OCI-LY1 (cell line): ENCODE data around the gene KLF14.
A peak's percentile ranks its signal among the peaks of the same experiment; 100 is the strongest.

Source experiments
- H2AFZ ChIP-seq: fragments of 200-600 bp; sonication (generic), shearing (Covaris generic); 2 replicates; pipeline ENCODE4 v1.6.0; 2014; ENCODE audit warnings: antibody characterized with exemption, mild to moderate bottlenecking, low read length
- H3F3A ChIP-seq: fragments of 200-600 bp; sonication (generic), shearing (Covaris generic); 2 replicates; pipeline ENCODE4 v1.6.0; 2014; ENCODE audit warnings: mild to moderate bottlenecking, antibody characterized with exemption, low read length, moderate library complexity; ENCODE audit not compliant: insufficient read depth
- H3K27ac ChIP-seq: fragments of 200-600 bp; sonication (generic); 2 replicates; pipeline ENCODE4 v1.5.1; 2014; ENCODE audit warnings: low read length, mixed run types, mild to moderate bottlenecking, low read depth; ENCODE audit not compliant: poor library complexity, severe bottlenecking
- H3K27me3 ChIP-seq: fragments of 200-600 bp; sonication (generic); 2 replicates; pipeline ENCODE4 v1.6.0; 2014; ENCODE audit warnings: antibody characterized with exemption, mild to moderate bottlenecking, low read length, moderate library complexity; ENCODE audit not compliant: insufficient read depth
- H3K36me3 ChIP-seq: fragments of 200-600 bp; sonication (generic); 2 replicates; pipeline ENCODE4 v1.6.1; 2014; ENCODE audit warnings: mild to moderate bottlenecking, antibody characterized with exemption, low read length, moderate library complexity, mixed read lengths; ENCODE audit not compliant: insufficient read depth
- H3K4me1 ChIP-seq: fragments of 200-600 bp; sonication (generic); 2 replicates; pipeline ENCODE4 v1.5.1; 2014; ENCODE audit warnings: mild to moderate bottlenecking, low read length, moderate library complexity; ENCODE audit not compliant: insufficient read depth, severe bottlenecking
- H3K4me2 ChIP-seq: fragments of 200-600 bp; sonication (generic), shearing (Covaris generic); 2 replicates; pipeline ENCODE4 v1.6.1; 2014; ENCODE audit warnings: low read length
- H3K4me3 ChIP-seq: fragments of 200-600 bp; sonication (generic); 2 replicates; pipeline ENCODE4 v1.5.1; 2014; ENCODE audit warnings: low read length, low read depth, mild to moderate bottlenecking, mixed read lengths; ENCODE audit not compliant: poor library complexity, severe bottlenecking
- H3K79me2 ChIP-seq: fragments of 200-600 bp; shearing (Covaris generic); 2 replicates; pipeline ENCODE4 v1.6.1; 2016; ENCODE audit warnings: mixed run types, low read length, mixed read lengths; ENCODE audit not compliant: insufficient read depth
- H3K9ac ChIP-seq: fragments of 200-600 bp; sonication (generic), shearing (Covaris generic); 2 replicates; pipeline ENCODE4 v1.6.1; 2014; ENCODE audit warnings: mild to moderate bottlenecking, low read length, mixed read lengths
- H3K9me2 ChIP-seq: fragments of 200-600 bp; sonication (generic), shearing (Covaris generic); 2 replicates; pipeline ENCODE4 v1.6.1; 2014; ENCODE audit warnings: low read depth, mild to moderate bottlenecking, low read length, mixed read lengths
- H3K9me3 ChIP-seq: fragments of 200-600 bp; shearing (Covaris generic); 2 replicates; pipeline ENCODE4 v1.6.1; 2014; ENCODE audit warnings: low read length, mixed read lengths
- H4K20me1 ChIP-seq: fragments of 200-600 bp; sonication (generic), shearing (Covaris generic); 2 replicates; pipeline ENCODE4 v1.6.0; 2016; ENCODE audit warnings: mild to moderate bottlenecking, low read length; ENCODE audit not compliant: insufficient read depth
- EZH2 ChIP-seq: fragments of 200-600 bp; sonication (generic), shearing (Covaris generic); IDR thresholded peaks from 2 replicates; pipeline ENCODE4 v1.8.0; 2017; ENCODE audit warnings: borderline replicate concordance, mixed run types, mild to moderate bottlenecking, antibody characterized with exemption, low read length, moderate library complexity, mixed read lengths
- TF ChIP-seq, protein P1 (sequence below): fragments of 200-600 bp; sonication (generic), shearing (Covaris generic); IDR thresholded peaks from 2 replicates; pipeline ENCODE4 v1.5.1; 2017; ENCODE audit warnings: mild to moderate bottlenecking, antibody characterized with exemption, low read length, moderate library complexity, mixed read lengths

The KLF14 gene

GRCh38 chr7:130721486-130722277, 12.3 kb downstream of the KLF14 start:
- no peaks in the 10 kb centered on the region for H4K20me1 ChIP-seq
- no peak for TF ChIP-seq EZH2
- TF ChIP-seq, protein P1, sequence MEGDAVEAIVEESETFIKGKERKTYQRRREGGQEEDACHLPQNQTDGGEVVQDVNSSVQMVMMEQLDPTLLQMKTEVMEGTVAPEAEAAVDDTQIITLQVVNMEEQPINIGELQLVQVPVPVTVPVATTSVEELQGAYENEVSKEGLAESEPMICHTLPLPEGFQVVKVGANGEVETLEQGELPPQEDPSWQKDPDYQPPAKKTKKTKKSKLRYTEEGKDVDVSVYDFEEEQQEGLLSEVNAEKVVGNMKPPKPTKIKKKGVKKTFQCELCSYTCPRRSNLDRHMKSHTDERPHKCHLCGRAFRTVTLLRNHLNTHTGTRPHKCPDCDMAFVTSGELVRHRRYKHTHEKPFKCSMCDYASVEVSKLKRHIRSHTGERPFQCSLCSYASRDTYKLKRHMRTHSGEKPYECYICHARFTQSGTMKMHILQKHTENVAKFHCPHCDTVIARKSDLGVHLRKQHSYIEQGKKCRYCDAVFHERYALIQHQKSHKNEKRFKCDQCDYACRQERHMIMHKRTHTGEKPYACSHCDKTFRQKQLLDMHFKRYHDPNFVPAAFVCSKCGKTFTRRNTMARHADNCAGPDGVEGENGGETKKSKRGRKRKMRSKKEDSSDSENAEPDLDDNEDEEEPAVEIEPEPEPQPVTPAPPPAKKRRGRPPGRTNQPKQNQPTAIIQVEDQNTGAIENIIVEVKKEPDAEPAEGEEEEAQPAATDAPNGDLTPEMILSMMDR, result peak; percentile 34; the same call in 1 of the 2 replicates
- H3K9ac ChIP-seq, result no peak overlapping the region
- H3K27ac ChIP-seq, result no peak overlapping the region
- H2AFZ ChIP-seq, result no peak overlapping the region
- H3K36me3 ChIP-seq, result no peaks in the 10 kb centered on the region
- 0 out of 2 replicates have a peak, but pooled peaks cover 12% of the 10 kb centered on the region for H3K27me3 ChIP-seq
- no peaks in the 10 kb centered on the region for H3K9me3 ChIP-seq
- no peaks in the 10 kb centered on the region for H3F3A ChIP-seq
- no peak overlapping the region for H3K4me3 ChIP-seq
- H3K4me2 ChIP-seq, result no peak overlapping the region
- no peaks in the 10 kb centered on the region for H3K79me2 ChIP-seq
- no peaks in the 10 kb centered on the region for H3K9me2 ChIP-seq
- no peaks in the 10 kb centered on the region for H3K4me1 ChIP-seq

DNA sequence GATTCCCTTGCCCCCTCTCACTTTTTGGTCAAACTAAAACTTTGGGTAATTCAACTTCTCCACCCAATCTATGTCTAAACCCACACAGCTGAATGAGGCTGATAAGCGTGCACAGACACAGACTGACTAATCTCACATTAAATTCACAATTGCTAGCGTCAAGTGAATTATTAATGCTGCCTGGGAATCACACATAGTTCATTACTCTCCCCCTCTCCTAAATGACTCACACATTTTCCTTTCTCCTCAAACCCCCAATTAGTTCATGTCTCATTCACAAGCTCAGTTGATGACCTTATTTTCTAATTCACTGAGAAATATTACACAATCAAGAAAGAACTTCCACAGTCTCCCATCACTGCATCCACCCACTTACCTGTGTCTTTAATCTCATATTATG, 14.5 kb downstream of the KLF14 start:
- no peaks in the 10 kb centered on the region for H3K9me3 ChIP-seq
- no peaks in the 10 kb centered on the region for H3K9me2 ChIP-seq
- H4K20me1 ChIP-seq, result no peaks in the 10 kb centered on the region
- no peaks in the 10 kb centered on the region for H3K4me1 ChIP-seq
- H3K9ac ChIP-seq, result no peak overlapping the region
- H3K36me3 ChIP-seq, result no peaks in the 10 kb centered on the region
- TF ChIP-seq, protein P1, result no peak
- TF ChIP-seq EZH2, result no peak
- no peak overlapping the region for H3K4me2 ChIP-seq
- H3K27ac ChIP-seq, result no peak overlapping the region
- H3K27me3 ChIP-seq, result 0 out of 2 replicates have a peak, but pooled peaks cover 12% of the 10 kb centered on the region
- H3K79me2 ChIP-seq, result no peaks in the 10 kb centered on the region
- H3F3A ChIP-seq, result no peaks in the 10 kb centered on the region
- H3K4me3 ChIP-seq, result no peak overlapping the region
- no peak overlapping the region for H2AFZ ChIP-seq

DNA sequence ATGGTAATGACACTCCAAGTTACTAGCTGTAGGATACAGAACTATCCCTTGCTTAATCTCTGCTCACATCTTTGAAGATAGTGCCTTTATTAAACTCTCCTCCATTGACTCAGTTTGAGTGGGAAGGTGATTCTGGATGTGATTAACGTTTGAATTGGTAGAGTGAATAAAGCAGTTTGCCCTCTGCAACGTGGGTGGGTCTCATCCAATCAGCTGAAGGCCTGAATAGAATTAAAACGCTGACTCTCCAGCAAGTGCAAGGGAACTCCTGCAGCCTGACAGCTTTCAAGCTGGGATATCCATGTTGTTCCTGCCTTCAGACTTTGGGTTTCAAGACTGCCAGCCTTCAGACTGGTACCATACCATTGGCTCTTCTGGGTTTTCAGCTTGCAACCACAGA, 21.6 kb downstream of the KLF14 start:
- Histone ChIP-seq H2AFZ (no peak overlapping the region), H3K4me1 (no peaks in the 10 kb centered on the region), H3K27me3 (no peaks in the 10 kb centered on the region), H3K4me2 (no peak overlapping the region), H4K20me1 (no peaks in the 10 kb centered on the region), H3K79me2 (no peaks in the 10 kb centered on the region), H3K36me3 (no peaks in the 10 kb centered on the region), H3F3A (no peaks in the 10 kb centered on the region), H3K9me2 (no peaks in the 10 kb centered on the region), H3K4me3 (no peak overlapping the region), H3K9me3 (no peaks in the 10 kb centered on the region), H3K9ac (no peak overlapping the region), H3K27ac (no peak overlapping the region)
- no peak for TF ChIP-seq EZH2
- TF ChIP-seq, protein P1, result no peak
